H1 (cell line): ENCODE results near the gene LRP11. TPM values are rescaled to one million over a fixed set of nuclear protein-coding genes. Genes with fewer than 3 reads are reported as not detected.

Experiments used
- BACH1 ChIP-seq: IDR thresholded peaks from 2 replicates; pipeline ENCODE4 v1.6.1; 2012; ENCODE audit warnings: low read length, improper control_type of control experiment
- CBX5 ChIP-seq: fragments of 300-800, 300-1000 bp; sonication (generic); IDR thresholded peaks from 2 replicates; pipeline ENCODE4 v1.7.1; 2016; ENCODE audit warnings: antibody characterized with exemption, low read length, low read depth
- GABPA ChIP-seq: IDR thresholded peaks from 2 replicates; pipeline ENCODE4 v1.6.1; 2011; ENCODE audit warnings: mild to moderate bottlenecking, low read length, moderate library complexity, borderline replicate concordance; ENCODE audit not compliant: insufficient read depth
- POLR2AphosphoS5 ChIP-seq: IDR thresholded peaks from 2 replicates; pipeline ENCODE4 v1.6.1; 2011; ENCODE audit warnings: low read depth, low read length
- SIRT6 ChIP-seq: IDR thresholded peaks from one replicate; pipeline ENCODE4 v1.7.1; 2012; ENCODE audit warnings: low read length, inconsistent platforms
- SP2 ChIP-seq: IDR thresholded peaks from 2 replicates; pipeline ENCODE4 v1.6.1; 2012; ENCODE audit warnings: mild to moderate bottlenecking, low read length, inconsistent platforms
- polyA plus RNA-seq, 7 experiments: library from polyadenylated mRNA; depleted of rRNA in 3 of 7; stranded (reverse) in 5 of 7; unstranded in 2 of 7; fragments of >200 nt in 5 of 7; fragments of 200-250 nt in 2 of 7; gene quantifications; 1 replicate in 5 of 7; 2 replicates in 1 of 7; 4 replicates in 1 of 7; pipeline versions ENCODE4 v1.2.1 to v1.2.3, GENCODE V29; 2011 to 2013; ENCODE audit warnings: missing spikeins in 2 of 7, mixed read lengths in 2 of 7
- total RNA-seq: library from RNA; stranded (reverse); fragmentation: NEBNext Ultra II Directional; extraction: Animal tissue kit (Norgen Biotek cat#: 25700); gene quantifications from 2 replicates; pipeline ENCODE4 v1.2.1, GENCODE V29; 2021
- TF ChIP-seq, protein P1 (sequence below): IDR thresholded peaks from 2 replicates; pipeline ENCODE4 v1.6.1; 2012; ENCODE audit warnings: low read length, inconsistent platforms

LRP11 gene
- total and polyA plus RNA-seq, 2 of the 8 experiments (the other 6 are each of a cell fraction or from before 2014, with no cell fraction given), result 11.0 to 20.0 TPM

DNA sequence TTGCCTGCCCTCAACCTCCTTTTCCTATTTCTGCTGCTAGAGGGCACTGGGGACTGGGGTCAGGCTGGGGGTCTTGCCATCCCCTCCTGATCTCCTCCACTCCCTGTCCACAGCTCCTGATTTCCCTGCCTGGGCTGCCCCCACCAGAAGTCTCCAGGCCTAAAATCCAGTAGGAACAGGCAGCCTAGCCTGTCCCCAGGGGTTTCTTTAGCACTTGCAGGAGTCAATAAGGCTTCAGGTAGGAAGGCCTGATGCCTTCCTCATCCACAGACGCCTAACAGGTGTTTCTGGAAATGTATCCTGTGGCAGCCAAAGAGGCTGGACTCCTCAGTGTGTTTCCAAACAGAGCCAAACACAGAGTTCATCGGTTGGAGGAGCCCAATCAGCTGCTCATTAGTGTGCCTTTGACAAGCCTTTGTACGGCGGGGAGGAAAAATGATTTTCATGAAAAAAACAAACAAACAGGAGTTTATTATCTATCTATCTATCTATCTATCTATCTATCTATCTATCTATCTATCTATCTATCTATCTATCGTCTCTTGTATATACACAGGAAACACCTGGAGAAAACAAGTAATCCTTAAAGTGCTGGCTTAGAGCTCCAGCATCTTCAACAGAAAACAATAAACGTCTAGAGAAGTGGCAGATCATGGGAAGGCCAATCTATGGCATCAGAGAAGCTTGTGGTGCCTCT lies 37.4 kb upstream of the LRP11 start (continued):
- TF ChIP-seq, protein P1, sequence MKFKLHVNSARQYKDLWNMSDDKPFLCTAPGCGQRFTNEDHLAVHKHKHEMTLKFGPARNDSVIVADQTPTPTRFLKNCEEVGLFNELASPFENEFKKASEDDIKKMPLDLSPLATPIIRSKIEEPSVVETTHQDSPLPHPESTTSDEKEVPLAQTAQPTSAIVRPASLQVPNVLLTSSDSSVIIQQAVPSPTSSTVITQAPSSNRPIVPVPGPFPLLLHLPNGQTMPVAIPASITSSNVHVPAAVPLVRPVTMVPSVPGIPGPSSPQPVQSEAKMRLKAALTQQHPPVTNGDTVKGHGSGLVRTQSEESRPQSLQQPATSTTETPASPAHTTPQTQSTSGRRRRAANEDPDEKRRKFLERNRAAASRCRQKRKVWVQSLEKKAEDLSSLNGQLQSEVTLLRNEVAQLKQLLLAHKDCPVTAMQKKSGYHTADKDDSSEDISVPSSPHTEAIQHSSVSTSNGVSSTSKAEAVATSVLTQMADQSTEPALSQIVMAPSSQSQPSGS, result no peak
- TF ChIP-seq SP2, result no peak
- TF ChIP-seq POLR2AphosphoS5, result no peak
- TF ChIP-seq CBX5, result no peak
- TF ChIP-seq BACH1, result no peak
- TF ChIP-seq GABPA, result no peak
- TF ChIP-seq SIRT6, result no peak
